Measurements from ENCODE around the gene PDHX. TPM values are rescaled to one million over a fixed set of nuclear protein-coding genes. Genes with fewer than 3 reads are reported as not detected.

Gene PDHX
- total and polyA plus RNA-seq, 5 donors from 2014 or later = 18.2 to 24.1 (median 20.0) TPM

GRCh38 chr11:34972366-34972765, 55.9 kb downstream of the PDHX start:
- Histone ChIP-seq H3K4me1 (ENCODE audit: control insufficient read depth, insufficient read depth, low read length, poor library complexity, severe bottlenecking) (no peaks in the 10 kb centered on the region), H3K36me3 (ENCODE audit: control insufficient read depth, insufficient read depth, low read length) (peaks cover 40% of the 10 kb centered on the region), H3K4me3 (ENCODE audit: low read depth, low read length) (no peak overlapping the region), H3K9me3 (ENCODE audit: control insufficient read depth in 2 of 2, low read length in 2 of 2) (no peaks in the 10 kb centered on the region), H3K27ac (ENCODE audit: insufficient read depth, low read length, poor library complexity, severe bottlenecking) (no peak overlapping the region), H3K27me3 (ENCODE audit: control insufficient read depth, insufficient read depth, low read length) (no peaks in the 10 kb centered on the region)
- Mint-ChIP-seq H3K36me3 (peaks cover 68% of the 10 kb centered on the region), H3K4me3 (no peak overlapping the region), H3K4me1 (peaks cover 24 to 34% (median 28%) of the 10 kb centered on the region in 4 donors), H3K27ac (peak overlapping the region in 1 of 3 donors; percentile 46), H3K9me3 (peaks cover 0 to 3% (median 0%) of the 10 kb centered on the region in 7 donors), H3K27me3 (no peaks in the 10 kb centered on the region)
- DNase-seq = no peak
- no peak for ATAC-seq (ENCODE audit: low read depth in 2 of 2)

- H3K4me1 Mint-ChIP-seq = peaks cover 29 to 39% (median 32%) of the 10 kb centered on the region in 4 donors
- H3K27me3 Mint-ChIP-seq = no peaks in the 10 kb centered on the region
- DNase-seq (no peak), ATAC-seq (ENCODE audit: low read depth in 2 of 2) (no peak)
- Histone ChIP-seq H3K4me1 (ENCODE audit: control insufficient read depth, insufficient read depth, low read length, poor library complexity, severe bottlenecking) (no peaks in the 10 kb centered on the region), H3K36me3 (ENCODE audit: control insufficient read depth, insufficient read depth, low read length) (peaks cover 39% of the 10 kb centered on the region), H3K27ac (ENCODE audit: insufficient read depth, low read length, poor library complexity, severe bottlenecking) (no peak overlapping the region), H3K27me3 (ENCODE audit: control insufficient read depth, insufficient read depth, low read length) (no peaks in the 10 kb centered on the region), H3K9me3 (ENCODE audit: control insufficient read depth in 2 of 2, low read length in 2 of 2) (no peaks in the 10 kb centered on the region), H3K4me3 (ENCODE audit: low read depth, low read length) (no peak overlapping the region)
- H3K9me3 Mint-ChIP-seq = peaks cover 0 to 3% (median 0%) of the 10 kb centered on the region in 7 donors
- no peak overlapping the region for H3K27ac Mint-ChIP-seq
- no peak overlapping the region for H3K4me3 Mint-ChIP-seq
- peaks cover 65% of the 10 kb centered on the region for H3K36me3 Mint-ChIP-seq
These were observed 56.5 kb downstream of the PDHX start for GRCh38 chr11:34972892-34973291.

DNA sequence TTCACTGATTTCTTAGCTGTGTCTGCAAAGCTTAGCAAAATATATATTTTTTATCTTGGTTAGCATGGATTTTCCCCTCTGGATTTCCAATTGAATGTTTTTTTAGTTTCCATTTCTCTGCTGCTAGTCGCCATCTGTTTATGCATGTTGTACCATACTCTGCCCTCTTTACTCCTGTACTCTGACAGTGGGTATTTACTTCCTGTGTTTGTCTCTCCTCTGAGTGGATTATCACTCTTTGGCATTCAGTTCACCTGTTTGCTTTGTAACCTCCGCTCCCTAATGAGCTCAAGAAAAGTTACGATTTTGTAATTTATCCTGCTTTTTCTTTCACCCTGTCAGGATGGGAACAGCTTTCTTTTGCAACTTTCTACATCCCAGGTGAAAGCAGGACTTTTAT, 59.1 kb downstream of the PDHX start:
- Histone ChIP-seq H3K9me3 (ENCODE audit: control insufficient read depth in 2 of 2, low read length in 2 of 2) (no peaks in the 10 kb centered on the region), H3K4me1 (ENCODE audit: control insufficient read depth, insufficient read depth, low read length, poor library complexity, severe bottlenecking) (no peaks in the 10 kb centered on the region), H3K27ac (ENCODE audit: insufficient read depth, low read length, poor library complexity, severe bottlenecking) (no peak overlapping the region), H3K36me3 (ENCODE audit: control insufficient read depth, insufficient read depth, low read length) (peaks cover 26% of the 10 kb centered on the region), H3K27me3 (ENCODE audit: control insufficient read depth, insufficient read depth, low read length) (no peaks in the 10 kb centered on the region), H3K4me3 (ENCODE audit: low read depth, low read length) (no peak overlapping the region)
- Mint-ChIP-seq H3K27me3 (no peaks in the 10 kb centered on the region), H3K27ac (no peak overlapping the region), H3K36me3 (peaks cover 57% of the 10 kb centered on the region), H3K9me3 (peaks cover 0 to 4% (median 0%) of the 10 kb centered on the region in 7 donors), H3K4me3 (no peak overlapping the region), H3K4me1 (peaks cover 35 to 47% (median 36%) of the 10 kb centered on the region in 4 donors)
- DNase-seq (no peak), ATAC-seq (ENCODE audit: low read depth in 2 of 2) (no peak)

DNA sequence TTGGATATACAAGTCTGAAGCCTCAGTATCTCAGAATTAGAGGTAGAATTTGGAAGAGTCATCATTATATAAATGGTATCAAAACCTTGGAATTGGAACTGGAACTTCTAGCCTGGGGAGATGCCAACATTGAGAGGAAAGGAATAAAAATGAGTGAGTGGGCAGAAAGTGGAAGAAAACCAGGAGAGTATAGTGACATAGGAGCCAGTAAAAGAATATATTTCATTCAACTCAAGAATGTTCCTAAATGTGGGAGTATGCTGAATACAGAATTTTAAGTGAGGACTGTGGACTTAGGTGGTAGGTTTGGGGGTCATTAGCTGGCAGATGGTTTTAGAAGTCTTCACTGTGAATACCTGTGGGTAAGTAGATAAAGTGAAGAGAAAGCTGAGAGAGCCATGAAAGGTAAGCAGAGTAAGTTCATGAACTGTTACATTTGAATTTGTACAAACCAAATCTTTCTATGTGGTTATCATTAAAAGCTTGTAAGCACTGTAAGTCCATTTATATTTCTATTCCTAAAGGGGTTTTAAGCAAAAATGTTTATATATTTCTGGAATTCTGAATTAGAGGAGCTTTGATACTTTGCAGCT, 60.2 kb downstream of the PDHX start:
- H3K4me1 Mint-ChIP-seq = peaks cover 34 to 42% (median 38%) of the 10 kb centered on the region in 4 donors
- Histone ChIP-seq H3K4me1 (ENCODE audit: control insufficient read depth, insufficient read depth, low read length, poor library complexity, severe bottlenecking) (no peaks in the 10 kb centered on the region), H3K4me3 (ENCODE audit: low read depth, low read length) (no peak overlapping the region), H3K27me3 (ENCODE audit: control insufficient read depth, insufficient read depth, low read length) (no peaks in the 10 kb centered on the region), H3K36me3 (ENCODE audit: control insufficient read depth, insufficient read depth, low read length) (peaks cover 18% of the 10 kb centered on the region), H3K9me3 (ENCODE audit: control insufficient read depth in 2 of 2, low read length in 2 of 2) (no peaks in the 10 kb centered on the region), H3K27ac (ENCODE audit: insufficient read depth, low read length, poor library complexity, severe bottlenecking) (no peak overlapping the region)
- peaks cover 0 to 4% (median 0%) of the 10 kb centered on the region in 7 donors for H3K9me3 Mint-ChIP-seq
- H3K27me3 Mint-ChIP-seq = no peaks in the 10 kb centered on the region
- DNase-seq (no peak), ATAC-seq (ENCODE audit: low read depth in 2 of 2) (no peak)
- peak overlapping the region in 2 of 3 donors; percentile 2 to 14 for H3K27ac Mint-ChIP-seq
- H3K36me3 Mint-ChIP-seq = peaks cover 53% of the 10 kb centered on the region
- H3K4me3 Mint-ChIP-seq = no peak overlapping the region

DNA sequence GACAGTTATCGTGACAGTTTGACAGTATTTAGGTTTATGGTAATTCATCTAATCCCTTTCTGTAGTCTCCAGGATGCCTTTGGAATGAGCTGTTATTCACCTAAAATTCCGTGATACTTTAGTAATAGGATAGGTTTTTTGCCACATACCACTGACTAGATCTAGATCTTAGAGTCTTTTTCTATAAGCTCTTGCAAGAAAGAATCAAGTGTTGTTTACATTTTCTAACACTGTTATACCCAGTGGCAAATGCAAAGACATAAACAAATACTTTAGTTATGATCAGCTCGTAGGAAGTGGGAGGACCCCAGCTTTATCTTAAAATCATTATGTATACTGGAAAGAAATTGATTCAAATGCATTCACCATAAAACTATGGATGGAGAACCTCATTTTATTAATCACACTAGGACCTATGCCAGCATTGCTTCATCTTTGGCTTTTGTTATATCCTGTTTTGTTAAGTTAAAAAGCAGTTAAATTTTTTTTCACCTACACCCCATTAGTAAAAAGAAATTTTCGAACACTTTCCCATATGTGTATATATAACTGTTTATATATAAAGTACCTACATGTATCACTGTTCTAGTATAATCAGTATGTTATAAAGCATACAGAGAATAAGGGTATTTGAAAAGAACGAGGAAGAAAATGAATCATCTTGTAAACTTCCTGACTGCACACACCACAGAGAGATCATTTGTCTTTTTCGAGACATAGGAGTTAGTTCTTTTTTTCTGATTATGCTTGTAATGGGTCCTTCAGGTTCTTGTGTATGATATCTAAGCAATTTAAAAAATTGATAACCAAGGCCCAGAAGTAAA, 60.9 kb downstream of the PDHX start:
- peak overlapping the region in 1 of 3 donors; percentile 39 for H3K27ac Mint-ChIP-seq
- peaks cover 33 to 39% (median 37%) of the 10 kb centered on the region in 4 donors for H3K4me1 Mint-ChIP-seq
- Histone ChIP-seq H3K9me3 (ENCODE audit: control insufficient read depth in 2 of 2, low read length in 2 of 2) (no peaks in the 10 kb centered on the region), H3K4me3 (ENCODE audit: low read depth, low read length) (no peak overlapping the region), H3K4me1 (ENCODE audit: control insufficient read depth, insufficient read depth, low read length, poor library complexity, severe bottlenecking) (no peaks in the 10 kb centered on the region), H3K36me3 (ENCODE audit: control insufficient read depth, insufficient read depth, low read length) (peaks cover 17% of the 10 kb centered on the region), H3K27ac (ENCODE audit: insufficient read depth, low read length, poor library complexity, severe bottlenecking) (no peak overlapping the region), H3K27me3 (ENCODE audit: control insufficient read depth, insufficient read depth, low read length) (no peaks in the 10 kb centered on the region)
- no peaks in the 10 kb centered on the region for H3K27me3 Mint-ChIP-seq
- H3K4me3 Mint-ChIP-seq = no peak overlapping the region
- H3K36me3 Mint-ChIP-seq = peaks cover 56% of the 10 kb centered on the region
- DNase-seq (no peak), ATAC-seq (ENCODE audit: low read depth in 2 of 2) (no peak)
- H3K9me3 Mint-ChIP-seq = peaks cover 0 to 4% (median 0%) of the 10 kb centered on the region in 7 donors

DNA sequence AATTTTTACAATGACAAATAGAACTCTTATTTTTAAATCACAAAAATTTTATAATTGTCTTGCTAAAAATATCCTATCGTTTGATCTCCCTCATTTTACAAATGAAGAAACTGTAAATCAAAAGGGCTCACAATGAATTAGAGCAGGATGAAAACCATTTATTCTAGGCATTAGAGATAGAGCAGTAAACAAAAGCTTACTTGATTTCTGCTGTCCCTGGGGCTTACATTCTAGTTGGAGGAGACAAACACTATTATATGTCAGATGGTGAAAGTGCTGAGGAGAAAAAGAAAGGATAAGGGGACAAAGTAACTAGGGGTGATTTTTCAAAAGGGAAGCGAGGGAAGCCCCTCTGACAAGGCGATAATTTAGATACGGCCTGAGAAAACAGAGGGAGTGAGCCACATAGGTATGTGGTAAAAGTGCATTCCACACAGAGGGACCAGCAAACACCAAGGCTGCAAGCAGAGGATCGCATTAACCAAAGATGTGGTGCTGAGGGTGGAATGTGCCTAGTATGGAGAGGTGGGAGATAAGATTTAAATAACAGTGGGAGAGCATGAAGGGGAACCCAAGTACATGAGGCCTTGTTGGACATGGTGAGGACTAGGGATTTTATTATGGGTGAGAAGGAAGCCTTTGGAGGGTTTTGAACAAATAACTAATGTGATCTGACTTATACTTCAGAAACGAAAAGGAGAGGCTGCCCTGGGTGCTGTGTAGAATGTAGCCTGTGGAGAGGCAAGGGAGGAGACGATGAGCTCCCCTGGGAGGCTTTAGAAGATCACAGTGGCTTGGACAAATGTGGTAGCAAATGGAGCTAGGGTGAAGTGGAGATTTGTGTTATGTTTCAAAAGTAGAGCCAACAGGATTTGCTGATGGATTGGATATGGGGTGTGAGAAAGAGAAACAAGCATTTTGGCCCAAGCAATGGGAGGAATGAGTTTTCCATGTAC, 62.1 kb downstream of the PDHX start:
- H3K4me3 ChIP-seq (ENCODE audit: low read depth, low read length) = no peak overlapping the region
- Mint-ChIP-seq H3K36me3 (peaks cover 52% of the 10 kb centered on the region), H3K27me3 (no peaks in the 10 kb centered on the region), H3K9me3 (peaks cover 0 to 4% (median 1%) of the 10 kb centered on the region in 7 donors), H3K27ac (peak overlapping the region in 1 of 3 donors; percentile 17), H3K4me1 (peaks cover 31 to 38% (median 34%) of the 10 kb centered on the region in 4 donors), H3K4me3 (no peak overlapping the region)
- no peaks in the 10 kb centered on the region for H3K4me1 ChIP-seq (ENCODE audit: control insufficient read depth, insufficient read depth, low read length, poor library complexity, severe bottlenecking)
- ATAC-seq (ENCODE audit: low read depth in 2 of 2) (no peak), DNase-seq (no peak)
- peaks cover 10% of the 10 kb centered on the region for H3K36me3 ChIP-seq (ENCODE audit: control insufficient read depth, insufficient read depth, low read length)
- no peaks in the 10 kb centered on the region for H3K27me3 ChIP-seq (ENCODE audit: control insufficient read depth, insufficient read depth, low read length)
- no peak overlapping the region for H3K27ac ChIP-seq (ENCODE audit: insufficient read depth, low read length, poor library complexity, severe bottlenecking)
- no peaks in the 10 kb centered on the region for H3K9me3 ChIP-seq (ENCODE audit: control insufficient read depth in 2 of 2, low read length in 2 of 2)

GRCh38 chr11:34984514-34984913, 68.1 kb downstream of the PDHX start:
- Mint-ChIP-seq H3K27ac (no peak overlapping the region), H3K9me3 (peaks cover 0 to 3% (median 0%) of the 10 kb centered on the region in 7 donors), H3K36me3 (peaks cover 46% of the 10 kb centered on the region), H3K4me1 (peaks cover 9 to 16% (median 10%) of the 10 kb centered on the region in 4 donors), H3K4me3 (no peak overlapping the region), H3K27me3 (no peaks in the 10 kb centered on the region)
- Histone ChIP-seq H3K4me3 (ENCODE audit: low read depth, low read length) (no peak overlapping the region), H3K9me3 (ENCODE audit: control insufficient read depth in 2 of 2, low read length in 2 of 2) (no peaks in the 10 kb centered on the region), H3K4me1 (ENCODE audit: control insufficient read depth, insufficient read depth, low read length, poor library complexity, severe bottlenecking) (no peaks in the 10 kb centered on the region), H3K27me3 (ENCODE audit: control insufficient read depth, insufficient read depth, low read length) (no peaks in the 10 kb centered on the region), H3K36me3 (ENCODE audit: control insufficient read depth, insufficient read depth, low read length) (peaks cover 22% of the 10 kb centered on the region), H3K27ac (ENCODE audit: insufficient read depth, low read length, poor library complexity, severe bottlenecking) (no peak overlapping the region)
- ATAC-seq (ENCODE audit: low read depth in 2 of 2) (no peak), DNase-seq (no peak)
